Progenitor cell of endocrine pancreas (in vitro differentiated cells): ENCODE measurements around the gene FBXO42. TPM values are rescaled to one million over a fixed set of nuclear protein-coding genes. Genes with fewer than 3 reads are reported as not detected.

Experiments
- DNase-seq: peaks from one replicate; pipeline ENCODE4 v3.0.0; 2021; ENCODE audit warnings: low spot score; ENCODE audit not compliant: unreplicated experiment
- H3K27ac Mint-ChIP-seq: 2 replicates; pipeline ENCODE4 v1.8.0; 2021; ENCODE audit warnings: mild to moderate bottlenecking, moderate library complexity, mixed read lengths
- H3K27me3 Mint-ChIP-seq: 2 replicates; pipeline ENCODE4 v1.8.0; 2021; ENCODE audit warnings: mixed read lengths
- H3K36me3 Mint-ChIP-seq: 2 replicates; pipeline ENCODE4 v1.8.0; 2022; ENCODE audit warnings: mixed read lengths; ENCODE audit not compliant: insufficient read depth
- H3K4me1 Mint-ChIP-seq: 2 replicates; pipeline ENCODE4 v1.8.0; 2021; ENCODE audit warnings: low read depth, mixed read lengths
- H3K4me3 Mint-ChIP-seq: 2 replicates; pipeline ENCODE4 v1.8.0; 2021; ENCODE audit warnings: low read depth, mild to moderate bottlenecking, moderate library complexity, mixed read lengths
- H3K9me3 Mint-ChIP-seq: 2 replicates; pipeline ENCODE4 v1.8.0; 2021; ENCODE audit warnings: low read depth, mixed read lengths
- CTCF ChIP-seq: fragments of 200-600 bp; sonication (generic); IDR thresholded peaks from one replicate; pipeline ENCODE4 v1.5.0; 2021; ENCODE audit warnings: antibody characterized with exemption, mild to moderate bottlenecking; ENCODE audit not compliant: unreplicated experiment
- total RNA-seq: library from RNA; stranded (reverse); gene quantifications from 2 replicates; pipeline ENCODE4 v1.2.1, GENCODE V29; 2021

The FBXO42 gene
- total RNA-seq, 1 donor from 2014 or later: 30.5 TPM

GRCh38 chr1:16233431-16233830 lies 118.8 kb downstream of the FBXO42 start:
- H3K27me3 Mint-ChIP-seq: peaks cover 15% of the 10 kb centered on the region
- H3K36me3 Mint-ChIP-seq: no peaks in the 10 kb centered on the region
- peaks cover 15% of the 10 kb centered on the region for H3K4me1 Mint-ChIP-seq
- H3K27ac Mint-ChIP-seq: no peak overlapping the region
- TF ChIP-seq CTCF: no peak
- H3K9me3 Mint-ChIP-seq: no peaks in the 10 kb centered on the region
- no peak for DNase-seq
- no peak overlapping the region for H3K4me3 Mint-ChIP-seq

- Mint-ChIP-seq H3K27ac (no peak overlapping the region), H3K9me3 (no peaks in the 10 kb centered on the region)
Observed at GRCh38 chr1:16232316-16232710, 120.0 kb downstream of the FBXO42 start.

DNA sequence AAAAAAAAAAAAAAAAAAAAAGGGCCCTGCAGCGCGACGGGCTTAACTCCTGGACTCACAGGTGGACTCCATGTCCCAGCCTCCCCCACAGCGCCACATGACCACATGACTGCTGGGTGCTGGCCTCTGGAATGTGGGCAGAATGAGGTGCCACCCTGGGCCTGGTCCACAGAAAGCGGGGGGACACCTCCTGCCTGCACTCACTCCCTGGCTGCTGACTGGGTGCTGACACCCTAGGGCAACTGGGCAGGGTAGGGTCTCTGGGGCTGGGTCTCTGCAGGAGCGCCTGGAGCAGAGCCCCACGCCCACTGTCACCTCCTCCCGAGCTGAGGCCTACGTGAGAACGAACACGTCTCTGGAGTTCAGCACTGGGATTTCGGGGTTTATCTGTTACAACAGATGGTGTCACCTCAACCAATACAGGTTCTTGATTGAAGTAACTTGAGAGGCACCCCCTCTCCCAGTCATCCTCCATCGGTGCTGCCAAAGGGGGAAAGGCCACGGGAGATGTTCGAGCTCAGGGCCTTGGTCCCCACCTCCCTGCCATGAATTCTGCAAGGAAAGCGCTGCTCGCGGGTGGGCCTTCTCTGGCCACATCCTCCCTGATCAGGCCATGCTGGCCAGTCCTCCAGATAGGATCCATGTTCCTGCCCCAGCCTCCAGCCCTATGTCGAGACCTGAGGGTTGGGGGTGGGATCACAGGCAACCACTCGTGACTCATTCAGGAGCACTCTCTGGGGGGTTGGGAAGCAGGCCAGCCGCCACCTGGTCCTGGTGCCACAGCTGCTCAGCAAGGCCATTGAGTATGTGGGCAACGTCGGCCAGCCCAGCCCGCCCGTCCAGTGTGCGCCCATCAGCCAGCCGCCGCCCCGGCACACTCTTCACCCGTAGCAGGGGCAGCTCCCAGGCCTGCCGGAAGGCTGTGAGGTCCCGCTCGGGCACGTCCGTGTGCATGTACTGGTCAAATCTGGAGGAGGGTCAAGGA lies 120.7 kb downstream of the FBXO42 start:
- no peaks in the 10 kb centered on the region for H3K9me3 Mint-ChIP-seq
- TF ChIP-seq CTCF: no peak
- no peak overlapping the region for H3K27ac Mint-ChIP-seq
- DNase-seq: no peak
- peaks cover 30% of the 10 kb centered on the region for H3K27me3 Mint-ChIP-seq
- no peak overlapping the region for H3K4me3 Mint-ChIP-seq
- no peaks in the 10 kb centered on the region for H3K36me3 Mint-ChIP-seq
- H3K4me1 Mint-ChIP-seq: peaks cover 12% of the 10 kb centered on the region

More at GRCh38 chr1:16232316-16232710, 120.0 kb downstream of the FBXO42 start:
- Mint-ChIP-seq H3K36me3 (no peaks in the 10 kb centered on the region), H3K4me1 (peaks cover 13% of the 10 kb centered on the region), H3K27me3 (peaks cover 26% of the 10 kb centered on the region), H3K4me3 (no peak overlapping the region)
- no peak for DNase-seq
- TF ChIP-seq CTCF: no peak

- no peak for DNase-seq
- no peak overlapping the region for H3K4me3 Mint-ChIP-seq
- H3K9me3 Mint-ChIP-seq: no peaks in the 10 kb centered on the region
Observed at GRCh38 chr1:16230744-16231143, 121.5 kb downstream of the FBXO42 start.

More at GRCh38 chr1:16230744-16231143, 121.5 kb downstream of the FBXO42 start:
- peaks cover 38% of the 10 kb centered on the region for H3K27me3 Mint-ChIP-seq
- H3K36me3 Mint-ChIP-seq: no peaks in the 10 kb centered on the region
- no peak for TF ChIP-seq CTCF
- H3K27ac Mint-ChIP-seq: no peak overlapping the region
- H3K4me1 Mint-ChIP-seq: peaks cover 11% of the 10 kb centered on the region
